KOPT-K1 (cell line): ENCODE results near the gene MYO18B.

Source experiments
- H3K27ac ChIP-seq: fragments of 200-600 bp; sonication (generic); 2 replicates; pipeline ENCODE4 v1.5.1; 2016; ENCODE audit warnings: antibody characterized with exemption, mild to moderate bottlenecking, low read depth, low read length; ENCODE audit not compliant: poor library complexity, severe bottlenecking
- H3K36me3 ChIP-seq: fragments of 200-600 bp; sonication (generic); 2 replicates; pipeline ENCODE4 v1.5.1; 2017; ENCODE audit warnings: antibody characterized with exemption, mild to moderate bottlenecking, low read length, moderate library complexity; ENCODE audit not compliant: insufficient read depth
- H3K9me3 ChIP-seq: fragments of 200-600 bp; sonication (generic); 2 replicates; pipeline ENCODE4 v1.5.1; 2017; ENCODE audit warnings: antibody characterized with exemption, low read length, mild to moderate bottlenecking; ENCODE audit not compliant: insufficient read depth, poor library complexity, severe bottlenecking

The MYO18B gene

DNA sequence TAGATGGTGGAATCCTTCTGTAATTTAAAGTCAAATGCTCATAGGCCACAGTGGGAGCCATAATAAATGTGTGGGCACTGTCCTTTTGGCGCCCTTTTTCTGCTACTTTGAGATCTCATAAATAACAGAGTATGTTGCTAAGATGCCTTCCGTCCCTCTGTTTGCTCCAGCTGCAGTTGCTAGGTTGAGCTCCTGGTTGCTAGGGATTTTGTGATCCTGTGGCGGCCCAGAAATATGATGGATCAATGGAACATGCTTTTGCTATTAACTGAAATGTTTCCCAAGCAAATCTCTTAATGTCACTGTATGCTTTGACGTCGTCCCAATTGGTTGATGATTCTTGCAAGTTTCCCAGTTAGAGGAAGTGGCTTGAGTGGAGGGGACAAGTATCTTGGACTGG, 53.5 kb downstream of the MYO18B start:
- Histone ChIP-seq H3K36me3 (peaks cover 98% of the 10 kb centered on the region), H3K27ac (no peak overlapping the region)

DNA sequence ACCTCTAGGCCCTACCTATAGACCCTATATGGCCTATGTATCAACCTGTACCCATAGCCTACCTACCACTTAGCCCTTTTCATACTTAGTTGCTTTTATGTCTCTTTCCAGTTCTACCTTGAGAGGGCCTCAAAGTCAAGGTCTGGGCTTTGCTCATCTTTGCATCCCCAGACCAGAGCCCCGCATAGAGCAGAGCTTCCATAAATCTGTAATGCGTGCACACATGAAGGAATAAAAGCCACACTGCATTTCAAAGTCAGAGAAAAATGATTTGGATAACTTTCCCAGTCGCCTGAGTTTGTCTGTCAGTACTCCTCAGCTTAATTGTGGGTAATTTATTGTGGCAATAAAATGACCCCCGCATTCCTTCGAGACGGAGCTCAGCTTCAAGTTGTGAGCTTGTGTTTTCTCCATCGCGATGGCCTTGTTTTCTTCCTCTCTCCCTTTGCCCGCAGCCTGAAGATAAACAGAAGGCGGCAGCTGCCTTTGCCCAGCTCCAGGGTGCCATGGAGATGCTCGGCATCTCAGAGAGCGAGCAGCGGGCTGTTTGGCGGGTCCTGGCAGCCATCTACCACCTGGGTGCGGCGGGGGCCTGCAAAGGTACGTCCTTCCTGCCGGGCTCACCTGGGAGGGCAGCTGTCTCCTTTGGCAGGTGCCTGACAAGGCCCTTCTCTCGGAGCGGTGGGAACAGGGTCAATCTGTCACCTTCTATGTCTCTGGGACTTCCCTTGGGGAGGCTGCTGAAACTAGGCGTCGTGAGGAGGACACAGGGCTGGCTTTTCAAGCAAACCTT, 55.7 kb downstream of the MYO18B start:
- Histone ChIP-seq H3K27ac (no peak overlapping the region), H3K36me3 (peaks cover 98% of the 10 kb centered on the region), H3K9me3 (no peaks in the 10 kb centered on the region)

More for the DNA sequence above, 53.5 kb downstream of the MYO18B start:
- H3K9me3 ChIP-seq: no peaks in the 10 kb centered on the region

DNA sequence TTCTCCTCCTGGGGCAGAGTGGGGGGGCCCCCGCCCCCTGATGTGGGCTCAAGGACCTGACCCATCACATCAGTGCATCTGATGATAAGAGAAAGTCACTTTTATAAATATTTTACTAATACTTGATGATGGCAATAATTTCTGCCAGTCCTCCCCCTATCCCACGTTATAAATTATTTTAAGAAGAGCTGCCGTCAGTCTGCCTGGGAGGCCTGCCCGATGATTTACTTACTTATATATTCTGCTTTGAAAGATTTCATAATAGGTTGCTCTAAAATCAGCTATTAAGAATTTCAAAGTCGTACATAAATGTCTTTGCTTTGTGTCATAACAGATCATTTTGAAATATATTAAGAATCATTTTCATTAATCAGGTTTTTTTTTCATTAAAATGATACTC, 58.8 kb downstream of the MYO18B start:
- no peak overlapping the region for H3K27ac ChIP-seq
- H3K36me3 ChIP-seq: peaks cover 100% of the 10 kb centered on the region
- H3K9me3 ChIP-seq: no peaks in the 10 kb centered on the region

DNA sequence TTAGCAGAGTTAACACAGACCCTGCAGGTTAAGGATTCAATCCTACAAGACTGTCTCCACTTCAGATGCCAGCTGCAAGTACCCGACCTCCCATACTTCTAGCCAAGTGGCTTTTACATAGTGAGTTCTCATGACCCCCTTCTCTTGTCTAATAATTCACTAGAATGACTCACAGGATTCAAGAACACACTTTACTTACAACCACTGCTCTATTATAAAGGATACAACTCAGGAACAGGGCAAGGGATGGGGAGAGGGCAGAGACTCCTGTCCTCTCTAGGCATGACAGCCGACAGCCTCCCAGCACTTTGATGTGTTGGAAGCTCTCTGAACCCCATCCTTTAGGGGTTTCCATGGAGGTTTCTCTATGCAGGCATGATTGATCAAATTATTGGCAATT, 60.0 kb downstream of the MYO18B start:
- no peak overlapping the region for H3K27ac ChIP-seq
- peaks cover 100% of the 10 kb centered on the region for H3K36me3 ChIP-seq
- H3K9me3 ChIP-seq: no peaks in the 10 kb centered on the region

DNA sequence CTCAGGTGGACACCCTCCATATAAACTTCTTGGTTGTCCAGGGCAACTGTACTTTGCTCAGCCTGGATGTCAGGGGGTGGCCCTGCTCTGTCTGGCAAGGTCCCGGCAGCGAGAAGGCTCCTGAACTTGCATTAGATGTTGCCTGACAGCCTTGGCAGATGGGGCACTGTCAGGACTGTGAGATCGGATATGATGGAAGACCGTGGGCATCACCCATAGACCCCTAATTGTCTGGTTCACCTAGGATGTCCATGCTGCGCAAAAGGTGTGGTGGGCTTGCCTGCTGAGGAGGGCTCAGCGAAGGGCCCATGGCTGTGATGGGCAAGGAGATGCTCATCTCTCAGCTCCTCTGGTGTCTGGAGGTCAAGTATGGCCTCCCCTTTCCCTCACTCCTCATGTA, 62.7 kb downstream of the MYO18B start:
- peaks cover 100% of the 10 kb centered on the region for H3K36me3 ChIP-seq
- H3K27ac ChIP-seq: no peak overlapping the region
- H3K9me3 ChIP-seq: no peaks in the 10 kb centered on the region

DNA sequence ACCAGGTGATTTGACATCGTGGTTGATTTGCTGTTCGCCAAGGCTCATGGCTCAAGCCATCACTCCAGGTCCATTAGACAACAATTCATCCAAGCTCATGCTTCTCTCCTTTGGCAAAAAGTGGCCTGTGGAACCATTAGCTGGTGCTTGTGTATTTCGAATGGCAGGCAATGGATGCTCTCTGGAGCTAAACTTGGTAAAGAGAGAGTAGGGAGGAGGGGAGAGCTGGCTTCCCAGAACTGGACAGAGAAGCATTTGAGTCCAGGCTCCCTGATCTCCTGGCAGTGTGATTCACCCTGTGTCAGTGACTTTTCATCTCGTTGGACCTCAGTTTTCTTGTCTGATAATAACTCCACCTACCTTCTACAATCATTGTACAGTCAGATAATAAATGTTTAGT, 64.6 kb downstream of the MYO18B start:
- H3K27ac ChIP-seq: no peak overlapping the region
- H3K36me3 ChIP-seq: peaks cover 100% of the 10 kb centered on the region
- no peaks in the 10 kb centered on the region for H3K9me3 ChIP-seq

DNA sequence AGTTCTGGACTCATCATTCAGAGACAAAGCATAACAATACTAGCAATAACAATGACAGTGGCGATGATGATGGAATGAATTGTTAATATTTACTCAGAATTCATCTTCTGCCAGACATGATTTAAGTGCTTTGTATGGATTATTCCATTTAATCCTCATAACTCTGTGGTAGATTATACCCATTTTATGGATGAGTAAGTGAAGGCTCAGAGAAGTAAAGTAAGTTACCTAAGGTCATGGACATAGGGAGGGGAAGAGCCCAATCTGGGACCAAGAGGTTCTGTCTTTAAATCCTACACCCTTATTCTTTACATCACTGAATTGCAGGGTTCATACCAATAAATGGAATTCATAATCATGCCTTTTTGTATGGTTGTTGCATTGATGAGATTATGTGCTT, 72.7 kb downstream of the MYO18B start:
- no peak overlapping the region for H3K27ac ChIP-seq
- peaks cover 100% of the 10 kb centered on the region for H3K36me3 ChIP-seq
- H3K9me3 ChIP-seq: no peaks in the 10 kb centered on the region

DNA sequence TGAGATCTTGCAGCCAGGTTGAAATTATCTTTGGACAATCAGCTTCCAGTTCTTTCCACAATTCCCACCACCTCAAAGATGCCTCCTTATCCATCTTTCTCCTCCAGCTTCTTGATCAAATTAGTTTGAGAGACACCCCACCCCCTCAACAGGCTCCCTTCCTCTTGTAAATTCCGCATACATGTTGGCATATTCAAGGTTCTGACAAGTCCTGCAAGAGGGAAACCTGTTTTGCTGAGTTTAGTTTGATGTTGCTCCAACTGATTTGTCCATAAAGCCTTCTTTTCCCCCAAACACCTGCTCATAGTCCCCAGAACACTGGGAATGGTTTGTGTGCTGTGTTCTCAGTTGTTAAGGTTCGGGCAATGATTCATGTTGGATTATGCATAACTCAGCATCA, 73.6 kb downstream of the MYO18B start:
- no peak overlapping the region for H3K27ac ChIP-seq
- peaks cover 100% of the 10 kb centered on the region for H3K36me3 ChIP-seq
- H3K9me3 ChIP-seq: no peaks in the 10 kb centered on the region

DNA sequence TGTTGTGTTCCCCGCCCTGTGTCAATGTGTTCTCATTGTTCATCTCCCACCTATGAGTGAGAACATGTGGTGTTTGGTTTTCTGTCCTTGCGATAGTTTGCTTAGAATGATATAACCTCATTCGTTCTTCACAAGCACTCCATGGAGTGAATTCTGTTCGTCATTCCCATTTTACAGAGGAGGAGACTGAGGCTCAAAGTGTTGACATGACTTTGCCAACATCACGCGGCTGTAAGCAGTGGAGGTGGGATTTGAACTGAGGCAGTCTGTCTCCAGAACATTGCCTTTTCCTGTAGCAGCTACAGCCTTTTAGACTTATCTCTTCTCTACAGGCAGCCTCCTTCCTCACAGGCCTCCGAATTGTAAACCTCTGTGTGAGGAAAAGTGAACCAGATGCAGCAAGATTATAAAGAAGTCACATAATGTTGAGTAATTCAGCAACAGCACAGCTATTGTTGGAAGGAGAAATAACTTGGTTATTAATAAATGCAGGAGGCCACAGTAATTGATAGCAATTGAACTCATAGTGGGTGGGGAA, 74.6 kb downstream of the MYO18B start:
- Histone ChIP-seq H3K36me3 (peaks cover 100% of the 10 kb centered on the region), H3K9me3 (no peaks in the 10 kb centered on the region), H3K27ac (no peak overlapping the region)

DNA sequence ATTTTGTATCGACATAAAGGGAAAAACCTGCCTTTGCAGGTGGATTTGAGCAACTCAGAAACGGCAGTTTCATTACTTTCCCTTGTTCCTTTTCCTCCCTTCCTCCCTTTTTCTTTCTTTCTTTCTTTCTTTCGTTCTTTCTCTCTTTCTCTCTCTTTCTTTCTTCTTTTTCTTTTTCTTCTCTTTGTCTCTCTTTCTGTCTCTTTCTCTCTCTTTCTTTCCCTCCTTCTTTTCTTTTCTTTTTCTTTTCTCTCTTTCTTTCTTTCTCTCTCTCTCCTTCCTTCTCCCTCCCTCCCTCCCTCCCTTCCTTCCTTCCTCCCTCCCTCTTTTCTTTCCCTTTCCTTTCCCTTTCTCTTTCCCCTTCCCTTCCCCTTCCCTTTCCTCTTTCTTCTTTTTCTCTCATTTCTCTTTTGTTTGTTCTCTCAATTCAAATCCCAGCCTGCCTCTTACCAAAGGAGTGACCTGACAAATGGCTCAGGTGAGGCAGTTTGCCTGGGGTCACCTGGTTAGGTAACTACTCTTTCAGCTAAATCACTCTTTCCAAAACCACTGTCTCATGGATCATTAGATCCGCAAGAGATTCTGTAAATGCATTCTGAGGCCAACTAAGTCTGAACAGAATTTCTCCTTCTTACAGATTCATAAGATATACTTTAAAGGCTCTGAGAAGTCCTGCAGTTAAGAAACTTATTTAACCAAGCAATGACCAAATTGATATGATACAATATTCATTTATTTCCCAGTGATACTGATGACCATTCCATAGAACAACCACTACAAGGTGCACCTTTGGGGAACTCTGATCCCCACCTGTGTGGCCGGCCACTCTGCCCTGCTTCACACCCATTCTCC, 75.3 kb downstream of the MYO18B start:
- H3K36me3 ChIP-seq: peaks cover 100% of the 10 kb centered on the region
- no peak overlapping the region for H3K27ac ChIP-seq
- no peaks in the 10 kb centered on the region for H3K9me3 ChIP-seq

DNA sequence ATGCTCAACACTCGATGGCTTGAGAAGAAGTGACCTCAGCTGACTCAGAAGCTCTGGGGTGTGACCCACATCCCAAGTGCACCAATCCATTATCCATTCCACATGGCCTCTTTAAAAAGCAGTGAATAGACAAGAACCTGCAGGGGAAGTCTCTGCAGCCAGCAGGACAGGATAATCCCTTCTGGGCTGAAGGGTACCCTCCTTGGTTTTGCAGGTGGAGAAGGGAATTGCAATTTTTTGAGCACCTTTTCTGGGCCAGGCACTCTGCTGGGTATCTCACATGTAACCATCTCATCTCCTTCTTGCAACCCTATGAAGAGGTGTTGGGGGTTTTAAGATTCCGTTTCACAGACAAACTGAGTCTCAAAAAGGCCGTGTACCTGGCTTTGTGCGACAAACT, 76.6 kb downstream of the MYO18B start:
- peaks cover 100% of the 10 kb centered on the region for H3K36me3 ChIP-seq
- no peak overlapping the region for H3K27ac ChIP-seq
- H3K9me3 ChIP-seq: no peaks in the 10 kb centered on the region

DNA sequence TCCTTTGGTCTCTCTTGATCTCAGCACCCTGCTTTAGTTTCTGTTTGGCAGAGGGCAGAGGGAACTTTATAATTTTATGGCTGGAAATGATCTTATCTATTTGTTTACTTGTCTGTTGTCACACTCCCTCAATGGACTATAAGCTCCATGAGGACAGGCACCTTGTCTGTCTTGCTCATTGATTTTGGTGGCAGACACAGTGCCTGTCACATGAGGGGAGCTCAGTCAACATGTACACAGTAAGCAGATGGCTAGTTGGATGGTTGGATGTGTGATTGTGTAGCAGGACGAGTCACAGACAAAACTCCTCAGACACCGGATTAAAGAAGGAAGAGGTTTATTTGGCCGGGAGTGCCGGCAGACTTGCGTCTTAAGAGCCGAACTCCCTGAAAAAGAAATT, 80.4 kb downstream of the MYO18B start:
- H3K9me3 ChIP-seq: no peaks in the 10 kb centered on the region
- no peak overlapping the region for H3K27ac ChIP-seq
- peaks cover 100% of the 10 kb centered on the region for H3K36me3 ChIP-seq

DNA sequence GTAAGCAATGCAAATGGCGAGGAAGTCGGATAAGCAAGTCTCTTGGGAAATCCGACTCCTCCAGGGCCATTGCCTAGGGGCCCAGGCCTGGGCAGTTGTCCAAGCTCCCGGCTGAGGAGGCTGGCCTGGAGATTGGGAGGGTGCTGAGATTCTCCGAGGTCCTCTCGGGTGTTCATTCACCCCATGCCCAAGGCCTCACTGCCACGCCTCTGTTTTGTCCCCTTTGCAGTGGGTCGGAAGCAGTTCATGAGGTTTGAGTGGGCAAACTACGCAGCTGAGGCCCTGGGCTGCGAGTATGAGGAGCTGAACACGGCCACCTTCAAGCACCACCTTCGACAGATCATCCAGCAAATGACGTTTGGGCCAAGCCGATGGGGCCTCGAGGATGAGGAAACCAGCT, 81.3 kb downstream of the MYO18B start:
- Histone ChIP-seq H3K36me3 (peaks cover 100% of the 10 kb centered on the region), H3K27ac (no peak overlapping the region), H3K9me3 (no peaks in the 10 kb centered on the region)

DNA sequence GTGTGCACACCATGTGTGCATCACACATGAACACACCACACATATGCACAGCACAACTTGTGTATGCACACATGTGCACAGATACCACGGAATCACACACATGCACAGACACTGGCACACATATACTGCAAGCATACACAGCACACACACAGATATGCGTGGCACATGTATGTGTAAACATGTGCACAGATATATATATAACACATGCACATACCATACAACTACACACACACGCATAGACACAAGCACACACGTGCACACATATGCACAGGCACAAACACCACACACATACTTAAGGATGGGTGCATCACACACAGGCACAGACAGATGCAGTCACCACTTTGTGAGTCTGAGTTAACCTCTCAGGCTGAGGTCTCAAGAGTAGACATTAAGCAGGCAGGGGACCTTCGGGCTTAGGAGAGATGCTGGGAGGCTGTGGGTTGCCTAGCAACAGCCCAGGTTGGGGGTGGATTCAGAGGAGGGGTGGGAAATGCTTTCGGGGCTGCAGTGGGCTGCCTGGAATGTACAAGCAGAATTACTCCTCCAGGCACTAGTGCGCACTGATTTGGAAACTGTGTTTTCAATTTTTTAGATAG, 82.9 kb downstream of the MYO18B start:
- H3K27ac ChIP-seq: no peak overlapping the region
- peaks cover 100% of the 10 kb centered on the region for H3K36me3 ChIP-seq
- no peaks in the 10 kb centered on the region for H3K9me3 ChIP-seq

DNA sequence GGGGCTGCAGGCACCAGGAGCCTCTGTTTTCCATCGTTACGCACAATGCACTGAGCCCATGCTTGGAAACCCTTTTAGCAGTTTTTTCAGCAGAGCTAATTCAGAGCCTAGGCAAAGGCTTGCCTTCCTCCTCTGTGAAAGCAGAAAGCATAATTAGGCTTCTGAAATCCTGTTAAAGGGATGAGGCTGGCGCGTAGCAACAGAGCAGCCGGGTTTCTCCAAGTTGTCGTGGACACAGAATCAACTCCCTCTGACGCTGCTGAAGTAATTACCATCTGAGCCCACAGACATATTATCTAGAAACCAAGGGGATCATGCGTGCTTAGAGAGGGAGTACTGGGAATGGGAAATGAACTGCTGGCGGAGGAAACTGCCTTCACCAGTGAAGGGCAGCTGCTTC, 85.4 kb downstream of the MYO18B start:
- peaks cover 100% of the 10 kb centered on the region for H3K36me3 ChIP-seq
- no peak overlapping the region for H3K27ac ChIP-seq
- no peaks in the 10 kb centered on the region for H3K9me3 ChIP-seq
